ENCODE results near the gene COL6A6.

Gene COL6A6

GRCh38 chr3:130480736-130481135 is 36.2 kb upstream of the COL6A6 start:
- no peak for TF ChIP-seq POLR2AphosphoS5 (IDR thresholded peaks at IDR 0.05; ENCODE audit: low read depth, low read length)
- TF ChIP-seq TAF1 (IDR thresholded peaks at IDR 0.05; ENCODE audit: borderline replicate concordance, insufficient read depth, low read length): no peak
- TF ChIP-seq REST (IDR thresholded peaks at IDR 0.05; ENCODE audit: insufficient read depth in 1 of 2, low read depth in 2 of 2, low read length in 2 of 2): no peak
- TF ChIP-seq SIN3A (IDR thresholded peaks at IDR 0.05; ENCODE audit: borderline replicate concordance, insufficient read depth, low read length): no peak
- no peak for TF ChIP-seq FOXP2 (optimal IDR thresholded peaks at IDR 0.05; ENCODE audit: borderline replicate concordance, extremely low read depth, extremely low read length, insufficient read depth)

GRCh38 chr3:130488288-130488687 is 28.7 kb upstream of the COL6A6 start:
- TF ChIP-seq TAF1 (IDR thresholded peaks at IDR 0.05; ENCODE audit: borderline replicate concordance, insufficient read depth, low read length) (no peak), REST (IDR thresholded peaks at IDR 0.05; ENCODE audit: insufficient read depth in 1 of 2, low read depth in 2 of 2, low read length in 2 of 2) (no peak), SIN3A (IDR thresholded peaks at IDR 0.05; ENCODE audit: borderline replicate concordance, insufficient read depth, low read length) (no peak), FOXP2 (optimal IDR thresholded peaks at IDR 0.05; ENCODE audit: borderline replicate concordance, extremely low read depth, extremely low read length, insufficient read depth) (no peak), POLR2AphosphoS5 (IDR thresholded peaks at IDR 0.05; ENCODE audit: low read depth, low read length) (no peak)

- no peak for TF ChIP-seq SIN3A (IDR thresholded peaks at IDR 0.05; ENCODE audit: borderline replicate concordance, insufficient read depth, low read length)
- no peak for TF ChIP-seq FOXP2 (optimal IDR thresholded peaks at IDR 0.05; ENCODE audit: borderline replicate concordance, extremely low read depth, extremely low read length, insufficient read depth)
- no peak for TF ChIP-seq TAF1 (IDR thresholded peaks at IDR 0.05; ENCODE audit: borderline replicate concordance, insufficient read depth, low read length)
- no peak for TF ChIP-seq REST (IDR thresholded peaks at IDR 0.05; ENCODE audit: insufficient read depth in 1 of 2, low read depth in 2 of 2, low read length in 2 of 2)
Observed at GRCh38 chr3:130488769-130489450, 28.1 kb upstream of the COL6A6 start.

- TF ChIP-seq REST (IDR thresholded peaks at IDR 0.05; ENCODE audit: insufficient read depth in 1 of 2, low read depth in 2 of 2, low read length in 2 of 2): no peak
- no peak for TF ChIP-seq TAF1 (IDR thresholded peaks at IDR 0.05; ENCODE audit: borderline replicate concordance, insufficient read depth, low read length)
- no peak for TF ChIP-seq FOXP2 (optimal IDR thresholded peaks at IDR 0.05; ENCODE audit: borderline replicate concordance, extremely low read depth, extremely low read length, insufficient read depth)
- no peak for TF ChIP-seq SIN3A (IDR thresholded peaks at IDR 0.05; ENCODE audit: borderline replicate concordance, insufficient read depth, low read length)
- TF ChIP-seq POLR2AphosphoS5 (IDR thresholded peaks at IDR 0.05; ENCODE audit: low read depth, low read length): no peak
Observed at GRCh38 chr3:130490241-130490640, 26.7 kb upstream of the COL6A6 start.
